Loucy (cell line): ENCODE results near the gene PTPRN2.

Experiments
- H2AFZ ChIP-seq: fragments of 200-600 bp; sonication (generic); 2 replicates; pipeline ENCODE4 v1.6.0; 2016; ENCODE audit warnings: antibody characterized with exemption, mild to moderate bottlenecking, low read length, moderate library complexity
- H3F3A ChIP-seq: fragments of 200-600 bp; 2 replicates; pipeline ENCODE4 v1.6.0; 2016; ENCODE audit warnings: antibody characterized with exemption, low read depth, mild to moderate bottlenecking
- H3K27me3 ChIP-seq: fragments of 200-600 bp; sonication (generic); 2 replicates; pipeline ENCODE4 v1.6.1; 2014; ENCODE audit warnings: low read length, mild to moderate bottlenecking; ENCODE audit not compliant: insufficient read depth, poor library complexity, severe bottlenecking
- H3K36me3 ChIP-seq: fragments of 200-600 bp; sonication (generic); 2 replicates; pipeline ENCODE4 v1.6.1; 2016; ENCODE audit warnings: low read length; ENCODE audit not compliant: insufficient read depth
- H3K4me1 ChIP-seq: fragments of 200-600 bp; sonication (generic); 2 replicates; pipeline ENCODE4 v1.5.1; 2014; ENCODE audit warnings: low read length, mild to moderate bottlenecking; ENCODE audit not compliant: insufficient read depth, poor library complexity, severe bottlenecking
- H3K4me2 ChIP-seq: fragments of 200-600 bp; sonication (generic); 2 replicates; pipeline ENCODE4 v1.6.0; 2014; ENCODE audit warnings: antibody characterized with exemption, low read length, low read depth, mild to moderate bottlenecking; ENCODE audit not compliant: poor library complexity, severe bottlenecking
- H3K4me3 ChIP-seq: fragments of 200-600 bp; sonication (generic); 2 replicates; pipeline ENCODE4 v1.5.1; 2014; ENCODE audit warnings: low read length, mild to moderate bottlenecking, mixed read lengths; ENCODE audit not compliant: poor library complexity, severe bottlenecking
- H3K79me2 ChIP-seq: fragments of 200-600 bp; sonication (generic); 2 replicates; pipeline ENCODE4 v1.6.1; 2014; ENCODE audit warnings: low read length; ENCODE audit not compliant: insufficient read depth
- H3K9ac ChIP-seq: fragments of 200-600 bp; sonication (generic); 2 replicates; pipeline ENCODE4 v1.6.0; 2014; ENCODE audit warnings: mild to moderate bottlenecking, low read depth, low read length, moderate library complexity; ENCODE audit not compliant: poor library complexity, severe bottlenecking
- H3K9me2 ChIP-seq: fragments of 200-600 bp; sonication (generic); replicated peaks from 2 replicates; pipeline ENCODE4 v1.6.1; 2016; ENCODE audit warnings: low read depth, low read length, mixed read lengths
- H3K9me3 ChIP-seq: fragments of 200-600 bp; sonication (generic); 2 replicates; pipeline ENCODE4 v1.6.1; 2014; ENCODE audit warnings: mild to moderate bottlenecking, antibody characterized with exemption, low read length, low read depth; ENCODE audit not compliant: insufficient read depth
- H4K20me1 ChIP-seq: fragments of 200-600 bp; sonication (generic); 2 replicates; pipeline ENCODE4 v1.6.0; 2014; ENCODE audit warnings: antibody characterized with exemption, low read length, mild to moderate bottlenecking; ENCODE audit not compliant: insufficient read depth, poor library complexity, severe bottlenecking
- EZH2phosphoT487 ChIP-seq: fragments of 200-600 bp; IDR thresholded peaks from 2 replicates; pipeline ENCODE4 v1.6.1; 2018; ENCODE audit warnings: antibody characterized with exemption, mild to moderate bottlenecking, moderate library complexity, borderline replicate concordance
- TF ChIP-seq, protein P1 (sequence below): fragments of 200-600 bp; sonication (generic); conservative IDR thresholded peaks from 2 replicates; pipeline ENCODE4 v1.5.1; 2014; ENCODE audit warnings: mild to moderate bottlenecking, antibody characterized with exemption, low read length

PTPRN2 gene

GRCh38 chr7:157674027-157674714 is 913.5 kb downstream of the PTPRN2 start:
- Histone ChIP-seq H4K20me1 (no peaks in the 10 kb centered on the region), H3K36me3 (no peaks in the 10 kb centered on the region), H3F3A (0 out of 2 replicates have a peak, but pooled peaks cover 3% of the 10 kb centered on the region), H3K4me3 (no peak overlapping the region), H3K9ac (no peak overlapping the region), H3K27me3 (no peaks in the 10 kb centered on the region), H2AFZ (no peak overlapping the region), H3K4me2 (no peak overlapping the region), H3K9me2 (no peaks in the 10 kb centered on the region), H3K4me1 (peaks cover 42% of the 10 kb centered on the region), H3K79me2 (peaks cover 75% of the 10 kb centered on the region), H3K9me3 (no peaks in the 10 kb centered on the region)
- TF ChIP-seq, protein P1, sequence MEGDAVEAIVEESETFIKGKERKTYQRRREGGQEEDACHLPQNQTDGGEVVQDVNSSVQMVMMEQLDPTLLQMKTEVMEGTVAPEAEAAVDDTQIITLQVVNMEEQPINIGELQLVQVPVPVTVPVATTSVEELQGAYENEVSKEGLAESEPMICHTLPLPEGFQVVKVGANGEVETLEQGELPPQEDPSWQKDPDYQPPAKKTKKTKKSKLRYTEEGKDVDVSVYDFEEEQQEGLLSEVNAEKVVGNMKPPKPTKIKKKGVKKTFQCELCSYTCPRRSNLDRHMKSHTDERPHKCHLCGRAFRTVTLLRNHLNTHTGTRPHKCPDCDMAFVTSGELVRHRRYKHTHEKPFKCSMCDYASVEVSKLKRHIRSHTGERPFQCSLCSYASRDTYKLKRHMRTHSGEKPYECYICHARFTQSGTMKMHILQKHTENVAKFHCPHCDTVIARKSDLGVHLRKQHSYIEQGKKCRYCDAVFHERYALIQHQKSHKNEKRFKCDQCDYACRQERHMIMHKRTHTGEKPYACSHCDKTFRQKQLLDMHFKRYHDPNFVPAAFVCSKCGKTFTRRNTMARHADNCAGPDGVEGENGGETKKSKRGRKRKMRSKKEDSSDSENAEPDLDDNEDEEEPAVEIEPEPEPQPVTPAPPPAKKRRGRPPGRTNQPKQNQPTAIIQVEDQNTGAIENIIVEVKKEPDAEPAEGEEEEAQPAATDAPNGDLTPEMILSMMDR = no peak
- TF ChIP-seq EZH2phosphoT487 = no peak

DNA sequence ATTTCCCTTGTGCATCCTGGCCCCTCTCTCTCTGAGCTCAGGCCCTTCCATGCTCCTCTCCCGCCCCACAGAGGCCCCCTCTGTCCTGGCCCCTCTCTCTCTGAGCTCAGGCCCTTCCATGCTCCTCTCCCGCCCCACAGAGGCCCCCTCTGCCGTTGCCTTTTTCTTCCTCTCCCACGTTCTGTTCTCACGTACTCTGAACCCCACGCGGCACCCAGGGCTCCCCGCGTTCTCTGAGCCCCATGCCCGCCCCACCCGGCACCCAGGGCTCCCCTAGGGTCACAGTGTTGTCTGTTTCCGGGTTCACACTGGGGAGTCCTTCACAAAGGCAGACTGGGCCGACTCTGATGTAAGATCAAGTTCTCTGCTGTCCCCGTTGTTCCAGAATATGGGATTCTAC is 914.0 kb downstream of the PTPRN2 start:
- H3K4me3 ChIP-seq = no peak overlapping the region
- H3K79me2 ChIP-seq = peaks cover 71% of the 10 kb centered on the region
- H3K4me1 ChIP-seq = peaks cover 46% of the 10 kb centered on the region
- 0 out of 2 replicates have a peak, but pooled peaks cover 3% of the 10 kb centered on the region for H3F3A ChIP-seq
- no peak overlapping the region for H3K4me2 ChIP-seq
- no peaks in the 10 kb centered on the region for H3K27me3 ChIP-seq
- no peak overlapping the region for H2AFZ ChIP-seq
- H3K9me3 ChIP-seq = no peaks in the 10 kb centered on the region
- H3K9me2 ChIP-seq = no peaks in the 10 kb centered on the region
- no peak for TF ChIP-seq EZH2phosphoT487
- H3K9ac ChIP-seq = no peak overlapping the region
- H4K20me1 ChIP-seq = no peaks in the 10 kb centered on the region
- no peaks in the 10 kb centered on the region for H3K36me3 ChIP-seq

GRCh38 chr7:157671358-157672255 is 916.0 kb downstream of the PTPRN2 start:
- H3K9ac ChIP-seq = peak overlapping the region; percentile 60
- no peaks in the 10 kb centered on the region for H3K27me3 ChIP-seq
- H2AFZ ChIP-seq = no peak overlapping the region
- no peaks in the 10 kb centered on the region for H4K20me1 ChIP-seq
- H3K9me2 ChIP-seq = no peaks in the 10 kb centered on the region
- no peaks in the 10 kb centered on the region for H3K9me3 ChIP-seq
- no peaks in the 10 kb centered on the region for H3K36me3 ChIP-seq
- 0 out of 2 replicates have a peak, but pooled peaks cover 3% of the 10 kb centered on the region for H3F3A ChIP-seq
- H3K4me3 ChIP-seq = peak overlapping the region; percentile 10
- peak overlapping the region; percentile 62 for H3K4me2 ChIP-seq
- TF ChIP-seq, protein P1 = no peak
- TF ChIP-seq EZH2phosphoT487 = no peak
- peaks cover 72% of the 10 kb centered on the region for H3K79me2 ChIP-seq
- peaks cover 48% of the 10 kb centered on the region for H3K4me1 ChIP-seq
